PC-9 (cell line): ENCODE results near the gene ATF1. TPM values are rescaled to one million over a fixed set of nuclear protein-coding genes. Genes with fewer than 3 reads are reported as not detected.
"Not testable (repeated sequence)": the region's sequence is repeated elsewhere in the genome, so short reads cannot be mapped to it uniquely, and the experiment has no call there.

Source experiments
- BruUV-seq: library from RNA; stranded (reverse); fragments of 400-500 nt; replicated peaks from 2 replicates; lab custom pipeline; 2021; lab: Mats Ljungman, UMichigan
- CTCF ChIA-PET: fragments of 300-600 bp; sonication (Branson Sonifier 250); formaldehyde crosslinking; loops from one replicate; lab custom pipeline; 2022; ENCODE audit warnings: antibody characterized with exemption; lab: Charles Lee
- POLR2A ChIA-PET: fragments of 300-600 bp; sonication (Branson Sonifier 250); formaldehyde crosslinking; loops from one replicate; lab custom pipeline; 2022; ENCODE audit warnings: antibody characterized with exemption; ENCODE audit not compliant: unreplicated experiment; lab: Charles Lee
- DNase-seq, 2 experiments: peaks; one replicate each; pipeline versions ENCODE4 v3.0.0 to v3.0.0-alpha.2; 2015 to 2022; ENCODE audit warnings: mixed read lengths in 1 of 2
- H2AFZ ChIP-seq: fragments of 200-600 bp; sonication (generic); 2 replicates; pipeline ENCODE4 v1.8.1; 2017; ENCODE audit warnings: antibody characterized with exemption
- H3F3A ChIP-seq: fragments of 200-600 bp; sonication (generic); 2 replicates; pipeline ENCODE4 v1.8.1; 2017; ENCODE audit warnings: antibody characterized with exemption, mild to moderate bottlenecking, low read depth; ENCODE audit not compliant: insufficient read depth
- H3K27ac ChIP-seq: fragments of 200-600 bp; sonication (generic); 2 replicates; pipeline ENCODE4 v1.6.1; 2016; ENCODE audit warnings: mixed run types
- H3K27me3 ChIP-seq: fragments of 200-600 bp; sonication (generic); 2 replicates; pipeline ENCODE4 v1.6.1; 2016; ENCODE audit warnings: low read depth, mixed run types; ENCODE audit not compliant: insufficient read depth
- H3K36me3 ChIP-seq: fragments of 200-600 bp; sonication (generic); 2 replicates; pipeline ENCODE4 v1.6.1; 2016; ENCODE audit warnings: low read depth, mixed run types
- H3K4me1 ChIP-seq: fragments of 200-600 bp; sonication (generic); replicated peaks from 2 replicates; pipeline ENCODE4 v1.6.1; 2016; ENCODE audit warnings: mixed run types; ENCODE audit not compliant: insufficient read depth
- H3K4me2 ChIP-seq: fragments of 200-600 bp; sonication (generic); 2 replicates; pipeline ENCODE4 v1.6.1; 2017; ENCODE audit warnings: mixed run types
- H3K4me3 ChIP-seq: fragments of 200-600 bp; sonication (generic); 2 replicates; pipeline ENCODE4 v1.6.1; 2016; ENCODE audit warnings: mixed run types
- H3K79me2 ChIP-seq: fragments of 200-600 bp; sonication (generic); 2 replicates; pipeline ENCODE4 v1.6.1; 2017; ENCODE audit warnings: low read depth, mixed run types
- H3K9me2 ChIP-seq: fragments of 200-600 bp; sonication (generic); 2 replicates; pipeline ENCODE4 v1.8.1; 2017; ENCODE audit warnings: mild to moderate bottlenecking; ENCODE audit not compliant: insufficient read depth
- H3K9me3 ChIP-seq: fragments of 200-600 bp; sonication (generic); 2 replicates; pipeline ENCODE4 v1.8.1; 2016; ENCODE audit warnings: low read depth; ENCODE audit not compliant: insufficient read depth
- H4K20me1 ChIP-seq: fragments of 200-600 bp; sonication (generic); 2 replicates; pipeline ENCODE4 v1.8.1; 2017; ENCODE audit not compliant: insufficient read depth
- CTCF ChIP-seq: fragments of 200-600 bp; sonication (generic); conservative IDR thresholded peaks from 2 replicates; pipeline ENCODE4 v1.6.1; 2017; ENCODE audit warnings: mixed run types, antibody characterized with exemption, mild to moderate bottlenecking, moderate library complexity
- EZH2 ChIP-seq: fragments of 200-600 bp; sonication (generic); IDR thresholded peaks from 2 replicates; pipeline ENCODE4 v1.8.0; 2017; ENCODE audit warnings: antibody characterized with exemption, low read depth
- intact Hi-C: fragments of 100-400 bp; cut with micrococcal nuclease; formaldehyde crosslinking; loops from one replicate; pipeline ENCODE4 v1.10.0; 2022; ENCODE audit not compliant: unreplicated experiment
- total RNA-seq: library from RNA; stranded (reverse); gene quantifications from 2 replicates; pipeline ENCODE4 v1.2.3, GENCODE V29; 2021

ATF1 gene
- total RNA-seq, 1 experiment from 2014 or later = 37.9 TPM

GRCh38 chr12:50845021-50845647 lies 81.2 kb downstream of the ATF1 start:
- Histone ChIP-seq H3K4me3 (no peak overlapping the region), H3K4me2 (no peak overlapping the region), H3K27me3 (no peaks in the 10 kb centered on the region), H2AFZ (no peak overlapping the region), H3K79me2 (no peaks in the 10 kb centered on the region), H3K9me2 (no peaks in the 10 kb centered on the region), H3K36me3 (no peaks in the 10 kb centered on the region), H3K9me3 (no peaks in the 10 kb centered on the region; the same call in 1 of the 2 replicates), H3K4me1 (peaks cover 8% of the 10 kb centered on the region; the same call in 1 of the 2 replicates), H3K27ac (no peak overlapping the region), H4K20me1 (no peaks in the 10 kb centered on the region), H3F3A (no peaks in the 10 kb centered on the region; the same call in 1 of the 2 replicates)
- no peak for DNase-seq
- CTCF ChIA-PET = no interaction called here
- intact Hi-C loops = loop anchor here (10.0 kb wide), 1 partner anchor 80 kb away; a partner anchor contains a TSS
- POLR2A ChIA-PET = no interaction called here
- no TSS peak for BruUV-seq
- TF ChIP-seq CTCF = no peak
- TF ChIP-seq EZH2 = no peak

GRCh38 chr12:50848963-50849362 lies 85.1 kb downstream of the ATF1 start:
- H3K4me2 ChIP-seq = no peak overlapping the region
- H3K9me3 ChIP-seq = no peaks in the 10 kb centered on the region
- no TSS peak for BruUV-seq
- POLR2A ChIA-PET = no interaction called here
- TF ChIP-seq CTCF (no peak), EZH2 (no peak)
- DNase-seq = no peak
- CTCF ChIA-PET = no interaction called here
- no peaks in the 10 kb centered on the region for H4K20me1 ChIP-seq
- H3K27me3 ChIP-seq = no peaks in the 10 kb centered on the region
- H3F3A ChIP-seq = no peaks in the 10 kb centered on the region; the same call in 1 of the 2 replicates
- no peaks in the 10 kb centered on the region for H3K79me2 ChIP-seq
- H2AFZ ChIP-seq = no peak overlapping the region
- intact Hi-C loops = loop anchor here (10.0 kb wide), 1 partner anchor 76 kb away; a partner anchor contains a TSS
- H3K4me1 ChIP-seq = no peaks in the 10 kb centered on the region
- H3K4me3 ChIP-seq = no peak overlapping the region
- H3K9me2 ChIP-seq = no peaks in the 10 kb centered on the region
- no peak overlapping the region for H3K27ac ChIP-seq
- H3K36me3 ChIP-seq = no peaks in the 10 kb centered on the region

- H3K4me2 ChIP-seq, intact Hi-C loops, H3K79me2 ChIP-seq, H3K27ac ChIP-seq, H3K9me2 ChIP-seq, H3K27me3 ChIP-seq, BruUV-seq, H3K4me1 ChIP-seq, CTCF ChIA-PET, H3K4me3 ChIP-seq, H4K20me1 ChIP-seq, DNase-seq, H3F3A ChIP-seq, H2AFZ ChIP-seq, H3K36me3 ChIP-seq, H3K9me3 ChIP-seq: not testable (repeated sequence)
- POLR2A ChIA-PET = interaction anchor here (0.6 kb wide), 1 partner anchor 1385 kb away, joined by 3 read pairs; no protein-coding TSS in a partner anchor
Observed at GRCh38 chr12:50855218-50855617, 91.3 kb downstream of the ATF1 start.

GRCh38 chr12:50855679-50856078 lies 91.8 kb downstream of the ATF1 start:
- H3K79me2 ChIP-seq, H2AFZ ChIP-seq, H4K20me1 ChIP-seq, H3K9me3 ChIP-seq, H3K4me3 ChIP-seq, DNase-seq, H3F3A ChIP-seq, POLR2A ChIA-PET, H3K4me1 ChIP-seq, H3K4me2 ChIP-seq, H3K36me3 ChIP-seq, CTCF ChIA-PET, H3K27me3 ChIP-seq, H3K9me2 ChIP-seq, H3K27ac ChIP-seq, BruUV-seq, intact Hi-C loops: not testable (repeated sequence)
